ENCODE data around the gene MTCL1.

DNA sequence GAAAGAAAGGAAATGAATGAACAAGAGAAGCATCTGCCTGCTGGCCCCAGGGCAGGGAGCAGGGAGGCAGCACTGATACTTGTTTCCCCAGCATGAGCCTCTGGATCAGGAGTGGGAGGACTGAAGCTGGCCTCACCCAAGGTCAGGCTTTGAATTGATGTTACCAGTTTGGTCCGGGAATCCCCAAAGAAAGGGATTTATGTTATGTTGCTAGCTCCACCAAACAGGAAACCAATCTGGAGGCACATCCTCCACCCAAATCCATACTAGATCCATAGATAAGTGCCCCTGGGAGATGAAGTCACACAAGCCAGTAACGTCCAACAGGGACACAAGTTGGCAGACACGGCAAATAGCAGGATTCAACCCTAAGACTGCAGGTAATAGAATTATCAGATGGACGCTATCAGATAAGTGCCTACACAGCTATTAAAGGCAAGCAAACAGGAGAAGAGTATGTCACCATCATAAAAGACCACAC lies 85.9 kb downstream of the MTCL1 start:
- TF ChIP-seq, protein P1, sequence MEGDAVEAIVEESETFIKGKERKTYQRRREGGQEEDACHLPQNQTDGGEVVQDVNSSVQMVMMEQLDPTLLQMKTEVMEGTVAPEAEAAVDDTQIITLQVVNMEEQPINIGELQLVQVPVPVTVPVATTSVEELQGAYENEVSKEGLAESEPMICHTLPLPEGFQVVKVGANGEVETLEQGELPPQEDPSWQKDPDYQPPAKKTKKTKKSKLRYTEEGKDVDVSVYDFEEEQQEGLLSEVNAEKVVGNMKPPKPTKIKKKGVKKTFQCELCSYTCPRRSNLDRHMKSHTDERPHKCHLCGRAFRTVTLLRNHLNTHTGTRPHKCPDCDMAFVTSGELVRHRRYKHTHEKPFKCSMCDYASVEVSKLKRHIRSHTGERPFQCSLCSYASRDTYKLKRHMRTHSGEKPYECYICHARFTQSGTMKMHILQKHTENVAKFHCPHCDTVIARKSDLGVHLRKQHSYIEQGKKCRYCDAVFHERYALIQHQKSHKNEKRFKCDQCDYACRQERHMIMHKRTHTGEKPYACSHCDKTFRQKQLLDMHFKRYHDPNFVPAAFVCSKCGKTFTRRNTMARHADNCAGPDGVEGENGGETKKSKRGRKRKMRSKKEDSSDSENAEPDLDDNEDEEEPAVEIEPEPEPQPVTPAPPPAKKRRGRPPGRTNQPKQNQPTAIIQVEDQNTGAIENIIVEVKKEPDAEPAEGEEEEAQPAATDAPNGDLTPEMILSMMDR (conservative IDR thresholded peaks at IDR 0.05; ENCODE audit: low read depth, low read length): no peak
- TF ChIP-seq EZH2 (IDR thresholded peaks at IDR 0.05; ENCODE audit: borderline replicate concordance, low read depth, low read length, poor library complexity, severe bottlenecking): no peak

All from A673 (cell line).